Right atrium auricular region (tissue), 2 donors: ENCODE results near the gene PRR32. TPM values are rescaled to one million over a fixed set of nuclear protein-coding genes. Genes with fewer than 3 reads are reported as not detected.
"Not testable (repeated sequence)": the region's sequence is repeated elsewhere in the genome, so short reads cannot be mapped to it uniquely, and the experiment has no call there.

Experiments used
- DNase-seq: peaks from one replicate; pipeline ENCODE4 v3.0.0-alpha.2; 2019; ENCODE audit warnings: low spot score
- H3K27ac ChIP-seq, 2 donors: fragments of 200-600 bp; sonication (generic); 1 replicate in 1 of 2; 2 replicates in 1 of 2; pipeline ENCODE4 v1.5.1; 2016 to 2019
- H3K27me3 ChIP-seq, 2 donors: fragments of 200-600 bp; sonication (generic); one replicate each; pipeline versions ENCODE4 v1.5.1 to v1.6.0; 2017 to 2019
- H3K36me3 ChIP-seq: fragments of 200-600 bp; sonication (generic); one replicate; pipeline ENCODE4 v1.5.1; 2016
- H3K4me1 ChIP-seq, 2 donors: fragments of 200-600 bp; sonication (generic); one replicate each; pipeline versions ENCODE4 v1.5.1 to v1.6.0; 2017 to 2019
- H3K4me3 ChIP-seq, 2 donors: fragments of 200-600 bp; sonication (generic); 1 replicate in 1 of 2; 2 replicates in 1 of 2; pipeline ENCODE4 v1.5.1; 2017 to 2019; ENCODE audit warnings: mild to moderate bottlenecking in 1 of 2, moderate library complexity in 1 of 2
- H3K9me3 ChIP-seq, 2 donors: fragments of 200-600 bp; sonication (generic); one replicate each; pipeline ENCODE4 v1.5.1; 2019
- total RNA-seq, 2 donors: library from RNA; depleted of rRNA; stranded (reverse); fragments of >200 nt; gene quantifications; one replicate each; pipeline ENCODE4 v1.1.0, GENCODE V29; 2016
- TF ChIP-seq, protein P1 (sequence below), 2 donors: fragments of 200-600 bp; sonication (generic); IDR thresholded peaks; one replicate each; pipeline ENCODE4 v1.5.1; 2019; ENCODE audit warnings: antibody characterized with exemption in 2 of 2

PRR32 gene, protein sequence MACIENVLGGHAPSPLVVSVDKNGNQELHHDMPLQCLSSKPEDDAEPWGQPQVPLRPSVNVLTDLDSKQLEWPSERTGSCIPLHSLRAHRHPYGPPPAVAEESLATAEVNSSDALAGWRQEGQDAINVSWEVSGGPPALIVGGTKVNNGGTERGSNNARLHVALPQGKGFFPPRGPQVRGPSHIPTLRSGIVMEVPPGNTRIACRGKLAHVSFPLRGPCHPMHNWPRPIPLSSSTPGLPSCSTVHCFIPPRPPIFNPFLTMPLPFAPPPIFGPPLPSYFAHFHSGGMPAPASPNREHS
- total RNA-seq, result 1 to 10 TPM; 3.6 to 4.8 TPM

DNA sequence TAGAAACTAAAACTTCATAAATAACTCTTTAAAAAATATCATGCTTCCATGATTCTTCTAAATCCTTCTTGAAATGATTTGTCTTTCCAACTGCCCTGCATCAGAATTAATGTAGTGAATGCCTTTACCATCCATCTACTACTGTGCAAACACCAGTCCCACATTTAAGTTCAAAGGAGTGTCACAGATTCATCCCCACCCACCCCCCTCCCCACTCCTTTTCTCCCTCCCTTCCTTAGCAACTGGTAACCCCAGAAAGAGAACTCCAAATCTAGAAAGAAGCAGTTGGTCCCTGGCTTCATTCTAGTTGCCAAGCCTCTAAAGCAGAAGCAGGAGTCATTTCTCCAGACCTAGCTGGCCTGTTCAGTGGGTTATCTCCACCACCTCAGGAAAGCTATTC lies at the start of gene PRR32:
TSS of gene PRR32 (plus strand) at position 301 of the 400 bp plus-strand sequence. CDS start 115 bp downstream, outside the sequence.
- Histone ChIP-seq H3K27ac (peak within 1 kb of the TSS in 1 of 2 donors; percentile 82), H3K27me3 (no peaks in the 10 kb centered on the region), H3K36me3 (no peaks in the 10 kb centered on the region), H3K4me1 (no peaks in the 10 kb centered on the region), H3K4me3 (no peak within 1 kb of the TSS), H3K9me3 (peaks cover 0 to 12% of the 10 kb centered on the region in 2 donors)
- no peak for DNase-seq
- TF ChIP-seq, protein P1, sequence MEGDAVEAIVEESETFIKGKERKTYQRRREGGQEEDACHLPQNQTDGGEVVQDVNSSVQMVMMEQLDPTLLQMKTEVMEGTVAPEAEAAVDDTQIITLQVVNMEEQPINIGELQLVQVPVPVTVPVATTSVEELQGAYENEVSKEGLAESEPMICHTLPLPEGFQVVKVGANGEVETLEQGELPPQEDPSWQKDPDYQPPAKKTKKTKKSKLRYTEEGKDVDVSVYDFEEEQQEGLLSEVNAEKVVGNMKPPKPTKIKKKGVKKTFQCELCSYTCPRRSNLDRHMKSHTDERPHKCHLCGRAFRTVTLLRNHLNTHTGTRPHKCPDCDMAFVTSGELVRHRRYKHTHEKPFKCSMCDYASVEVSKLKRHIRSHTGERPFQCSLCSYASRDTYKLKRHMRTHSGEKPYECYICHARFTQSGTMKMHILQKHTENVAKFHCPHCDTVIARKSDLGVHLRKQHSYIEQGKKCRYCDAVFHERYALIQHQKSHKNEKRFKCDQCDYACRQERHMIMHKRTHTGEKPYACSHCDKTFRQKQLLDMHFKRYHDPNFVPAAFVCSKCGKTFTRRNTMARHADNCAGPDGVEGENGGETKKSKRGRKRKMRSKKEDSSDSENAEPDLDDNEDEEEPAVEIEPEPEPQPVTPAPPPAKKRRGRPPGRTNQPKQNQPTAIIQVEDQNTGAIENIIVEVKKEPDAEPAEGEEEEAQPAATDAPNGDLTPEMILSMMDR (IDR thresholded peaks at IDR 0.05), result no peak

DNA sequence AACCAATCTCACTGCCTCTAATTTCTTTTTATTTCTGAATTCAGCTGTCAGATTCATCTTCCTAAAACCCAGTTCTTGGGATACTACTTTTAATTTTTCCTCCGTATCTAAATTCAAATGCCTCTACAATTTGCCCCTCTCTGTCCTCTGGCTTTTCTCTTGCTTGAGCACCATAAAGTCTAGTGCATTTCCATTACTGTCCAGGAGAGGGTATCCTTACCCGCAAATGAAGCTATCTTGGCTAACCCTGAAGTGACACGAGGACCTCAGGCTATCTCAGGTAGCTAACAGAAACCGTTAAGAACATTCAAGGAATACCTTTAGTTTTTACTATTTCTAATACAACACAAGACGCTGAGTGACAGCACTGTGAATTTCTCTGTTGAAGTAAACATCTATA lies 49.4 kb upstream of the PRR32 start:
- no peak for DNase-seq
- TF ChIP-seq, protein P1 (IDR thresholded peaks at IDR 0.05), result peak; percentile 39 to 62
- no peak overlapping the region for H3K4me3 ChIP-seq

DNA sequence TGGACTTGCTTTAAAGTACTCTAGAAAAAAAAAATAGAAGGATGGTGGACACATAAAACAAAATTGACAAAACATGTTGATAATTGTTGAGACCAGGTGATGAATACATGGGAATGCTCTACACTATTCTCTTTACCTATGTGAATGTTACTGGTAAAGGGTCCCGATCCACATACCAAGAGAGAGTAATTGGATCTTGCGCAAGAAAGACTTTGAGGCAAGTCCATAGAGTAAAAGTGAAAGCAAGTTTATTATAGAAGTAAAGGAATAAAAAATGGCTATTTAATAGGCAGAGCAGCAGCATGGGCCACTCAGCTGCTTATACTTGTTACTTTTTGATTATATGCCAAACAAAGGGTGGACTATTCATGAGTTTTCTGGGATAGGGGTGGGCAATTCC lies 34.0 kb upstream of the PRR32 start:
- Histone ChIP-seq H3K27me3 (no peaks in the 10 kb centered on the region), H3K4me1 (no peaks in the 10 kb centered on the region), H3K27ac (no peak overlapping the region), H3K36me3 (no peaks in the 10 kb centered on the region), H3K4me3 (no peak overlapping the region), H3K9me3 (no peaks in the 10 kb centered on the region)
- DNase-seq, result no peak
- TF ChIP-seq, protein P1 (IDR thresholded peaks at IDR 0.05), result no peak

More for the DNA sequence above, 49.4 kb upstream of the PRR32 start:
- Histone ChIP-seq H3K9me3 (no peaks in the 10 kb centered on the region), H3K27ac (no peak overlapping the region), H3K36me3 (no peaks in the 10 kb centered on the region), H3K27me3 (no peaks in the 10 kb centered on the region), H3K4me1 (no peaks in the 10 kb centered on the region)

DNA sequence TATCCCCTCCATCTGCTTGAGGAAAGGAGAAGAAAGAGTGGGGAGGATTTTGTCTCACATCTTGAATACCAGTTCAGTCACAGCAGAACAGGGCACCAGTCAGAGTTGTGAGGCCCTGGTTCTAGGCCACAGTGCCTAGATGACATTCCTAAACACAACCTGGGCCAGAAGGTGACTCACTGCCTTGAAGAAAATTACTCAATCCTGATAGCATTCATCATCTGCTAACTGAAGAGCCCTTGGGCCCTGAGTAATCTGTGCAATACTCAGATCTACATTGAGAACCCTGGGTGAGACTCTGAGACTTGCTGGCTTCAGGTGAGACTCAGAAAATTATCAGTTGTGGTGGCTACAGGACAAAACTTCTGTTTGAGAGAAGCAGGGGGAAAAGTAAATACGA lies 20.5 kb upstream of the PRR32 start:
- H3K9me3 ChIP-seq, result no peaks in the 10 kb centered on the region
- TF ChIP-seq, protein P1 (IDR thresholded peaks at IDR 0.05), result no peak

DNA sequence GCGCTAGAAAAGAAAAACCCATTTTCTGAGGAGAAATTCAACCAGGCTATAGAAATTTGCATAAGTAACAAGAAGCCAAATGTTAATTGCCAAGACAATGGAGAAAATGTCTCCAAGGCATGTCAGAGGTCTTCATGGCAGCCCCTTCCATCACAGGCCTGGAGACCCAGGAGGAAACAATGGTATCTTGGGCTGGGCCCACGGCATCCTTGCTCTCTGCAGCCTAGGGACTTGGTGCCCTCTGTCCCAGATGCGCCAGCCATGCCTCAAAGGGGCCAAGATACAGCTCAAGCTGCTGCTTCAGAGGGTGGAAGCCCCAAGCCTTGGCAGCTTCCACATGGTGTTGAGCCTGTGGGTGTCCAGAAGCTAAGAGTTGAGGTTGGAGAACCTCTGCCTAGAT lies 12.7 kb upstream of the PRR32 start:
- not testable (repeated sequence) for H3K9me3 ChIP-seq, H3K27me3 ChIP-seq, H3K36me3 ChIP-seq, H3K27ac ChIP-seq, H3K4me3 ChIP-seq, DNase-seq, H3K4me1 ChIP-seq

More for the DNA sequence above, 20.5 kb upstream of the PRR32 start:
- no peaks in the 10 kb centered on the region for H3K36me3 ChIP-seq
- H3K27ac ChIP-seq, result no peak overlapping the region
- H3K4me3 ChIP-seq, result no peak overlapping the region
- no peak for DNase-seq
- no peaks in the 10 kb centered on the region for H3K27me3 ChIP-seq
- no peaks in the 10 kb centered on the region for H3K4me1 ChIP-seq

DNA sequence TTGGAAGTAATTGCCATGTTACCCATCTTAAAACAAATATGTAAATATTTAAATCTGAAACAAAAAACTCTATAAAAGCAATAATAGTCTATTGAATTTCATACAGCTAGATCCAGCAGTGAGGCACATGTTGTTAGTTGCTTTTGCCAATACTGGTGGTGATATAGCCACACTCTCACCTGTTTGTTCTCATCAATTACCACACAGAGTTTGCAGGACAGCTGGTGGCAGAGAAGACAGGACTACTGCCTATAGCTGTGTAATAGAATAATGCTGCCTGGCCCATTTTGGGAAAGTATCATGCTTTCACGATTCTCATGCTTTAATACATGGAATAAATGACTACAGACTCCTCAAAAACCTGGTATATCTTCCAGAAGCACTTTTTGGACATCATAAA lies 3.7 kb upstream of the PRR32 start:
- no peaks in the 10 kb centered on the region for H3K4me1 ChIP-seq
- peaks cover 0 to 12% of the 10 kb centered on the region in 2 donors for H3K9me3 ChIP-seq
- TF ChIP-seq, protein P1 (IDR thresholded peaks at IDR 0.05), result no peak
- H3K27ac ChIP-seq, result no peak overlapping the region
- no peak overlapping the region for H3K4me3 ChIP-seq
- no peak for DNase-seq
- no peaks in the 10 kb centered on the region for H3K27me3 ChIP-seq
- no peaks in the 10 kb centered on the region for H3K36me3 ChIP-seq
